Loucy (cell line): ENCODE results near the gene NFKB2.

ENCODE experiments used
- H2AFZ ChIP-seq: fragments of 200-600 bp; sonication (generic); 2 replicates; pipeline ENCODE4 v1.6.0; 2016; ENCODE audit warnings: antibody characterized with exemption, mild to moderate bottlenecking, low read length, moderate library complexity
- H3F3A ChIP-seq: fragments of 200-600 bp; 2 replicates; pipeline ENCODE4 v1.6.0; 2016; ENCODE audit warnings: antibody characterized with exemption, low read depth, mild to moderate bottlenecking
- H3K27me3 ChIP-seq: fragments of 200-600 bp; sonication (generic); 2 replicates; pipeline ENCODE4 v1.6.1; 2014; ENCODE audit warnings: low read length, mild to moderate bottlenecking; ENCODE audit not compliant: insufficient read depth, poor library complexity, severe bottlenecking
- H3K36me3 ChIP-seq: fragments of 200-600 bp; sonication (generic); 2 replicates; pipeline ENCODE4 v1.6.1; 2016; ENCODE audit warnings: low read length; ENCODE audit not compliant: insufficient read depth
- H3K4me1 ChIP-seq: fragments of 200-600 bp; sonication (generic); 2 replicates; pipeline ENCODE4 v1.5.1; 2014; ENCODE audit warnings: low read length, mild to moderate bottlenecking; ENCODE audit not compliant: insufficient read depth, poor library complexity, severe bottlenecking
- H3K4me2 ChIP-seq: fragments of 200-600 bp; sonication (generic); 2 replicates; pipeline ENCODE4 v1.6.0; 2014; ENCODE audit warnings: antibody characterized with exemption, low read length, low read depth, mild to moderate bottlenecking; ENCODE audit not compliant: poor library complexity, severe bottlenecking
- H3K4me3 ChIP-seq: fragments of 200-600 bp; sonication (generic); 2 replicates; pipeline ENCODE4 v1.5.1; 2014; ENCODE audit warnings: low read length, mild to moderate bottlenecking, mixed read lengths; ENCODE audit not compliant: poor library complexity, severe bottlenecking
- H3K79me2 ChIP-seq: fragments of 200-600 bp; sonication (generic); 2 replicates; pipeline ENCODE4 v1.6.1; 2014; ENCODE audit warnings: low read length; ENCODE audit not compliant: insufficient read depth
- H3K9ac ChIP-seq: fragments of 200-600 bp; sonication (generic); 2 replicates; pipeline ENCODE4 v1.6.0; 2014; ENCODE audit warnings: mild to moderate bottlenecking, low read depth, low read length, moderate library complexity; ENCODE audit not compliant: poor library complexity, severe bottlenecking
- H3K9me2 ChIP-seq: fragments of 200-600 bp; sonication (generic); replicated peaks from 2 replicates; pipeline ENCODE4 v1.6.1; 2016; ENCODE audit warnings: low read depth, low read length, mixed read lengths
- H3K9me3 ChIP-seq: fragments of 200-600 bp; sonication (generic); 2 replicates; pipeline ENCODE4 v1.6.1; 2014; ENCODE audit warnings: mild to moderate bottlenecking, antibody characterized with exemption, low read length, low read depth; ENCODE audit not compliant: insufficient read depth
- H4K20me1 ChIP-seq: fragments of 200-600 bp; sonication (generic); 2 replicates; pipeline ENCODE4 v1.6.0; 2014; ENCODE audit warnings: antibody characterized with exemption, low read length, mild to moderate bottlenecking; ENCODE audit not compliant: insufficient read depth, poor library complexity, severe bottlenecking
- EZH2phosphoT487 ChIP-seq: fragments of 200-600 bp; IDR thresholded peaks from 2 replicates; pipeline ENCODE4 v1.6.1; 2018; ENCODE audit warnings: antibody characterized with exemption, mild to moderate bottlenecking, moderate library complexity, borderline replicate concordance
- TF ChIP-seq, protein P1 (sequence below): fragments of 200-600 bp; sonication (generic); conservative IDR thresholded peaks from 2 replicates; pipeline ENCODE4 v1.5.1; 2014; ENCODE audit warnings: mild to moderate bottlenecking, antibody characterized with exemption, low read length

The NFKB2 gene

DNA sequence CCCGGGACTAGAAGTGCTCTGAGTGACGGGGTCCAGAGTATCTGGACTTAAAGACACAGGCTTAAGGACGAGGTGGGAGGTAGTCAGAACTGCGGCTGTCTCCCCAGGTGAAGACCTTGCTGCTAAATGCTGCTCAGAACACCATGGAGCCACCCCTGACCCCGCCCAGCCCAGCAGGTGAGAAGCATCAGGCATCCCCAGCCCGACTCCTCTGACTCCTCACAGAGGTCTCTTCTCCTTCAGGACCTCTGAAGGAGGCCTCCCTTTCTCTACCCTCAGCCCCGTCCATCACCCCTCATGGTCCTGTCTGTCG lies 5.8 kb downstream of the NFKB2 start:
- Histone ChIP-seq H3K27me3 (no peaks in the 10 kb centered on the region), H3K4me1 (peaks cover 14% of the 10 kb centered on the region), H4K20me1 (no peaks in the 10 kb centered on the region), H3F3A (no peaks in the 10 kb centered on the region), H3K36me3 (peaks cover 7% of the 10 kb centered on the region; the same call in 1 of the 2 replicates), H3K4me2 (no peak overlapping the region), H3K9me3 (no peaks in the 10 kb centered on the region), H3K9ac (no peak overlapping the region), H3K9me2 (no peaks in the 10 kb centered on the region), H3K79me2 (peaks cover 8% of the 10 kb centered on the region; the same call in 1 of the 2 replicates), H2AFZ (no peak overlapping the region), H3K4me3 (no peak overlapping the region)
- no peak for TF ChIP-seq EZH2phosphoT487
- TF ChIP-seq, protein P1, sequence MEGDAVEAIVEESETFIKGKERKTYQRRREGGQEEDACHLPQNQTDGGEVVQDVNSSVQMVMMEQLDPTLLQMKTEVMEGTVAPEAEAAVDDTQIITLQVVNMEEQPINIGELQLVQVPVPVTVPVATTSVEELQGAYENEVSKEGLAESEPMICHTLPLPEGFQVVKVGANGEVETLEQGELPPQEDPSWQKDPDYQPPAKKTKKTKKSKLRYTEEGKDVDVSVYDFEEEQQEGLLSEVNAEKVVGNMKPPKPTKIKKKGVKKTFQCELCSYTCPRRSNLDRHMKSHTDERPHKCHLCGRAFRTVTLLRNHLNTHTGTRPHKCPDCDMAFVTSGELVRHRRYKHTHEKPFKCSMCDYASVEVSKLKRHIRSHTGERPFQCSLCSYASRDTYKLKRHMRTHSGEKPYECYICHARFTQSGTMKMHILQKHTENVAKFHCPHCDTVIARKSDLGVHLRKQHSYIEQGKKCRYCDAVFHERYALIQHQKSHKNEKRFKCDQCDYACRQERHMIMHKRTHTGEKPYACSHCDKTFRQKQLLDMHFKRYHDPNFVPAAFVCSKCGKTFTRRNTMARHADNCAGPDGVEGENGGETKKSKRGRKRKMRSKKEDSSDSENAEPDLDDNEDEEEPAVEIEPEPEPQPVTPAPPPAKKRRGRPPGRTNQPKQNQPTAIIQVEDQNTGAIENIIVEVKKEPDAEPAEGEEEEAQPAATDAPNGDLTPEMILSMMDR, result no peak

- no peak overlapping the region for H2AFZ ChIP-seq
- no peaks in the 10 kb centered on the region for H3K9me3 ChIP-seq
- H3K4me2 ChIP-seq, result no peak overlapping the region
- no peak overlapping the region for H3K4me3 ChIP-seq
- H3F3A ChIP-seq, result no peaks in the 10 kb centered on the region
- H3K4me1 ChIP-seq, result peaks cover 8% of the 10 kb centered on the region
- no peak overlapping the region for H3K9ac ChIP-seq
- H3K9me2 ChIP-seq, result no peaks in the 10 kb centered on the region
- TF ChIP-seq, protein P1, result no peak
- TF ChIP-seq EZH2phosphoT487, result no peak
- H3K36me3 ChIP-seq, result peaks cover 7% of the 10 kb centered on the region; the same call in 1 of the 2 replicates
- H3K27me3 ChIP-seq, result no peaks in the 10 kb centered on the region
- H3K79me2 ChIP-seq, result peaks cover 2% of the 10 kb centered on the region; the same call in 1 of the 2 replicates
- no peaks in the 10 kb centered on the region for H4K20me1 ChIP-seq
These were observed 6.4 kb downstream of the NFKB2 start for GRCh38 chr10:102401735-102402511.

- Histone ChIP-seq H3K4me2 (no peak overlapping the region), H3K27me3 (no peaks in the 10 kb centered on the region), H3K4me1 (peaks cover 5% of the 10 kb centered on the region)
These were observed 7.0 kb downstream of the NFKB2 start for GRCh38 chr10:102402512-102402896.

More at GRCh38 chr10:102402512-102402896, 7.0 kb downstream of the NFKB2 start:
- no peaks in the 10 kb centered on the region for H3K9me2 ChIP-seq
- no peak overlapping the region for H3K4me3 ChIP-seq
- H2AFZ ChIP-seq, result no peak overlapping the region
- no peak overlapping the region for H3K9ac ChIP-seq
- TF ChIP-seq, protein P1, result no peak
- no peak for TF ChIP-seq EZH2phosphoT487
- no peaks in the 10 kb centered on the region for H4K20me1 ChIP-seq
- H3K36me3 ChIP-seq, result peaks cover 7% of the 10 kb centered on the region; the same call in 1 of the 2 replicates
- no peaks in the 10 kb centered on the region for H3K79me2 ChIP-seq
- H3F3A ChIP-seq, result no peaks in the 10 kb centered on the region
- H3K9me3 ChIP-seq, result no peaks in the 10 kb centered on the region
